HEK293T (cell line): ENCODE measurements around the gene ZC3H12A.

ENCODE experiments used
- ARNT ChIP-seq: fragments of 450-650 bp; IDR thresholded peaks from 2 replicates; pipeline ENCODE4 v1.6.1; 2017; ENCODE audit warnings: mild to moderate bottlenecking
- BHLHE40 ChIP-seq: fragments of 450-650 bp; IDR thresholded peaks from 2 replicates; pipeline ENCODE4 v1.6.1; 2016; ENCODE audit warnings: mild to moderate bottlenecking, moderate library complexity, borderline replicate concordance
- ELF4 ChIP-seq: fragments of 450-650 bp; IDR thresholded peaks from 2 replicates; pipeline ENCODE4 v1.6.1; 2017; ENCODE audit warnings: antibody characterized with exemption
- FOXK2 ChIP-seq: fragments of 450-650 bp; IDR thresholded peaks from 2 replicates; pipeline ENCODE4 v1.6.1; 2016; ENCODE audit warnings: mild to moderate bottlenecking
- FOXM1 ChIP-seq: fragments of 450-650 bp; IDR thresholded peaks from 2 replicates; pipeline ENCODE4 v1.6.1; 2017; ENCODE audit warnings: mild to moderate bottlenecking, borderline replicate concordance
- LEF1 ChIP-seq: fragments of 450-650 bp; IDR thresholded peaks from 2 replicates; pipeline ENCODE4 v1.6.1; 2017; ENCODE audit warnings: mild to moderate bottlenecking, borderline replicate concordance
- PKNOX1 ChIP-seq: fragments of 450-650 bp; IDR thresholded peaks from 2 replicates; pipeline ENCODE4 v1.6.1; 2016
- SP1 ChIP-seq: fragments of 450-650 bp; IDR thresholded peaks from 2 replicates; pipeline ENCODE4 v1.6.1; 2017
- SUZ12 ChIP-seq: fragments of 450-650 bp; IDR thresholded peaks from 2 replicates; pipeline ENCODE4 v1.6.1; 2016; ENCODE audit warnings: mild to moderate bottlenecking
- TARDBP ChIP-seq: fragments of 450-650 bp; IDR thresholded peaks from 2 replicates; pipeline ENCODE4 v1.6.1; 2016
- ZNF384 ChIP-seq: fragments of 450-650 bp; IDR thresholded peaks from 2 replicates; pipeline ENCODE4 v1.6.1; 2016

- no peak for TF ChIP-seq PKNOX1
- no peak for TF ChIP-seq FOXM1
- no peak for TF ChIP-seq SP1
- TF ChIP-seq LEF1 = no peak
- TF ChIP-seq ELF4 = no peak
- no peak for TF ChIP-seq TARDBP
- no peak for TF ChIP-seq ZNF384
- no peak for TF ChIP-seq ARNT
- TF ChIP-seq BHLHE40 = no peak
- TF ChIP-seq FOXK2 = no peak
- TF ChIP-seq SUZ12 = no peak
These were observed 41.0 kb downstream of the ZC3H12A start for GRCh38 chr1:37515185-37516034.
